Smooth muscle cell (in vitro differentiated cells): Measurements from ENCODE around the gene MGA. TPM values are rescaled to one million over a fixed set of nuclear protein-coding genes. Genes with fewer than 3 reads are reported as not detected.

Experiments used
- DNase-seq: peaks from one replicate; lab custom pipeline; 2025; ENCODE audit not compliant: unreplicated experiment; lab: John Stamatoyannopoulos, UW
- H2AFZ ChIP-seq: fragments of 200-600 bp; sonication (generic); 2 replicates; pipeline ENCODE4 v1.6.0; 2016; ENCODE audit warnings: antibody characterized with exemption, low read depth, mild to moderate bottlenecking
- H3F3A ChIP-seq: fragments of 200-600 bp; sonication (generic); 2 replicates; pipeline ENCODE4 v1.6.0; 2017; ENCODE audit warnings: antibody characterized with exemption, low read depth
- H3K27ac ChIP-seq: fragments of 200-600 bp; sonication (generic); 2 replicates; pipeline ENCODE4 v1.5.1; 2016; ENCODE audit warnings: low read depth, mild to moderate bottlenecking
- H3K27me3 ChIP-seq: fragments of 200-600 bp; sonication (generic); 2 replicates; pipeline ENCODE4 v1.6.1; 2016; ENCODE audit warnings: low read depth, mild to moderate bottlenecking
- H3K36me3 ChIP-seq: fragments of 200-600 bp; sonication (generic); 2 replicates; pipeline ENCODE4 v1.5.1; 2016; ENCODE audit warnings: low read depth
- H3K4me1 ChIP-seq: fragments of 200-600 bp; sonication (generic); 2 replicates; pipeline ENCODE4 v1.5.1; 2016; ENCODE audit warnings: low read depth
- H3K4me2 ChIP-seq: fragments of 200-600 bp; sonication (generic); 2 replicates; pipeline ENCODE4 v1.6.0; 2016; ENCODE audit warnings: mild to moderate bottlenecking
- H3K4me3 ChIP-seq: fragments of 200-600 bp; sonication (generic); 2 replicates; pipeline ENCODE4 v1.5.1; 2016; ENCODE audit warnings: mild to moderate bottlenecking
- H3K79me2 ChIP-seq: fragments of 200-600 bp; sonication (generic); 2 replicates; pipeline ENCODE4 v1.6.0; 2016; ENCODE audit warnings: low read depth, mild to moderate bottlenecking
- H3K9ac ChIP-seq: fragments of 200-600 bp; sonication (generic); 2 replicates; pipeline ENCODE4 v1.6.0; 2016; ENCODE audit warnings: low read depth
- H3K9me3 ChIP-seq: fragments of 200-600 bp; sonication (generic); replicated peaks from 2 replicates; pipeline ENCODE4 v1.5.1; 2016; ENCODE audit warnings: low read depth
- H4K20me1 ChIP-seq: fragments of 200-600 bp; sonication (generic); 2 replicates; pipeline ENCODE4 v1.6.0; 2016; ENCODE audit warnings: low read depth
- WGBS: methylation state at CpG from one replicate; pipeline ENCODE4 v1.1.7; 2016; ENCODE audit warnings: low lambda C conversion rate; 5-methylcytosine and 5-hydroxymethylcytosine counted together
- polyA plus RNA-seq: library from polyadenylated mRNA; unstranded; fragments of >200 nt; fragmentation: Nextera tagmentation; extraction: Ambion mirVana; gene quantifications from 2 replicates; pipeline ENCODE4 v1.2.1, GENCODE V29; 2016
- total RNA-seq: library from RNA; depleted of rRNA; stranded (reverse); fragments of >200 nt; gene quantifications from 2 replicates; pipeline ENCODE4 v1.2.3, GENCODE V29; 2014
- TF ChIP-seq, protein P1 (sequence below): fragments of 200-600 bp; sonication (generic); IDR thresholded peaks from 2 replicates; pipeline ENCODE4 v1.5.1; 2017; ENCODE audit warnings: borderline replicate concordance, mild to moderate bottlenecking, antibody characterized with exemption; ENCODE audit not compliant: insufficient read depth, poor library complexity, severe bottlenecking

MGA gene
- total and polyA plus RNA-seq, 2 experiments from 2014 or later: 5.5 to 52.9 TPM

GRCh38 chr15:41804361-41804760, 144.2 kb downstream of the MGA start:
- Histone ChIP-seq H3K9ac (no peak overlapping the region), H2AFZ (no peak overlapping the region), H3K9me3 (no peaks in the 10 kb centered on the region), H3F3A (no peaks in the 10 kb centered on the region), H4K20me1 (peaks cover 11% of the 10 kb centered on the region), H3K36me3 (no peaks in the 10 kb centered on the region), H3K4me2 (no peak overlapping the region), H3K27ac (peak overlapping the region; percentile 72), H3K4me3 (no peak overlapping the region), H3K79me2 (peaks cover 6% of the 10 kb centered on the region), H3K4me1 (no peaks in the 10 kb centered on the region), H3K27me3 (no peaks in the 10 kb centered on the region)
- TF ChIP-seq, protein P1, sequence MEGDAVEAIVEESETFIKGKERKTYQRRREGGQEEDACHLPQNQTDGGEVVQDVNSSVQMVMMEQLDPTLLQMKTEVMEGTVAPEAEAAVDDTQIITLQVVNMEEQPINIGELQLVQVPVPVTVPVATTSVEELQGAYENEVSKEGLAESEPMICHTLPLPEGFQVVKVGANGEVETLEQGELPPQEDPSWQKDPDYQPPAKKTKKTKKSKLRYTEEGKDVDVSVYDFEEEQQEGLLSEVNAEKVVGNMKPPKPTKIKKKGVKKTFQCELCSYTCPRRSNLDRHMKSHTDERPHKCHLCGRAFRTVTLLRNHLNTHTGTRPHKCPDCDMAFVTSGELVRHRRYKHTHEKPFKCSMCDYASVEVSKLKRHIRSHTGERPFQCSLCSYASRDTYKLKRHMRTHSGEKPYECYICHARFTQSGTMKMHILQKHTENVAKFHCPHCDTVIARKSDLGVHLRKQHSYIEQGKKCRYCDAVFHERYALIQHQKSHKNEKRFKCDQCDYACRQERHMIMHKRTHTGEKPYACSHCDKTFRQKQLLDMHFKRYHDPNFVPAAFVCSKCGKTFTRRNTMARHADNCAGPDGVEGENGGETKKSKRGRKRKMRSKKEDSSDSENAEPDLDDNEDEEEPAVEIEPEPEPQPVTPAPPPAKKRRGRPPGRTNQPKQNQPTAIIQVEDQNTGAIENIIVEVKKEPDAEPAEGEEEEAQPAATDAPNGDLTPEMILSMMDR: no peak
- WGBS: 86% methylated on average over 2 of the region's 2 CpGs
- no peak for DNase-seq

DNA sequence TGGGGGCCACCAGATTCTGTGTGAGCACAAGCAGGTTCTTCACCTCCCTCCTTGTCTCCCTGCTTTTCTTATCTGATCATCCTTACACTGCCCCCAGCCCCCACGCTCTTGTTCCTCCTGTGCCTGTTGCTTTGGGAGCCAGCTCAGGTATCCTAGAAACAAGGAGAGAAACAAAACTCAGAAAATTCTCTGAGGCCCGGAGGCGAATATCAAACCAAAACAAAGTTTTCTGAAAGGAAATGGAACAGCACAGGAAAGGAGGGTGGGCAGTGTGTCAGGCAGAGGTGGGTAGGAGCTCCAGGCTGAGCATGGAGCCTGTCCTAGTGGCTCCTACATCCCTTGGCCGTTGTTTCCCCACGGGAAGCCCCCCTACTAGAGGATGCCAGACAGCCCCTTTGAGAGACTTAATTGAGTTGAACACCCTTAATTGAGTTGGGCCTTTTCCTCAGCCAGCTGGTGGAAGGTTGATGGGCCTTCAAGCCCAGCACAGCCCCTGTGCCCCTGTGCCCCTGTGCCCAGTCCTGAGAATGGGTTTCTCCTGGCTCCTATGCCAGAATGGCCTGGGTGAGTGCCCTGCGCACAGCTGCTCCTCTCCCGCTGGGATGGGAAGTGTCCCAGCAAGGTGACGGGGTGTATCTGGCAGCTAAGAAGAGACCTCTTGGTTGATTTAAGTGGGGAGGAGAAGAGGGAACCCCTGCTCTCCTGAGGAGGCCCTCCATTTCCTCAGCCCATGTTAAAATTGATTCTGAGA, 144.9 kb downstream of the MGA start:
- H3K36me3 ChIP-seq: no peaks in the 10 kb centered on the region
- H3K4me2 ChIP-seq: no peak overlapping the region
- H3K4me3 ChIP-seq: no peak overlapping the region
- TF ChIP-seq, protein P1: no peak
- H3K9me3 ChIP-seq: no peaks in the 10 kb centered on the region
- no peaks in the 10 kb centered on the region for H3K27me3 ChIP-seq
- H3K4me1 ChIP-seq: no peaks in the 10 kb centered on the region
- H3F3A ChIP-seq: no peaks in the 10 kb centered on the region
- DNase-seq: no peak
- peak overlapping the region; percentile 72 for H3K27ac ChIP-seq
- peaks cover 6% of the 10 kb centered on the region for H3K79me2 ChIP-seq
- WGBS: 91% methylated on average over 8 of the region's 8 CpGs
- no peak overlapping the region for H3K9ac ChIP-seq
- no peak overlapping the region for H2AFZ ChIP-seq
- H4K20me1 ChIP-seq: peaks cover 10% of the 10 kb centered on the region

DNA sequence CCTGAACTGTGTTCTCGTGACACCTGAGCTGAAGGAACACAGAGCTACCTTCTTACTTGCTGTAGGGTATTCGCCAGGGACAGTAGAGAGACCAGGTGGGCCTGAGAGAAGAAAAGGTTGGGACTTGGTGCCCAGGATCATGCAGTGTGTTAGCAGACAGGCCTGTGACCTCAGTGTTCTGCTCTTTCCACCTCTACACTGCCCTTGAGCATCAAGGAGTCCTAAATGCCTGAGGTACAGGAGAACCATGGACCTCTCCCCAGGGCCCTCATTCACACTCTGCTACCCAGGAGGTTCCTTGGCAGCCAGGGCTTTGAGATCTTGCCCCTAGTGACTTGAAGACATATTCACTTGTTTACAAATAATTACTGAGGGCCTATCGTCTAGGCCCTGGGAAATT, 145.5 kb downstream of the MGA start:
- Histone ChIP-seq H3K36me3 (no peaks in the 10 kb centered on the region), H3K4me1 (no peaks in the 10 kb centered on the region), H3F3A (no peaks in the 10 kb centered on the region), H3K79me2 (peaks cover 6% of the 10 kb centered on the region), H2AFZ (no peak overlapping the region), H3K4me3 (no peak overlapping the region), H3K9ac (no peak overlapping the region), H3K4me2 (no peak overlapping the region), H3K27ac (peak overlapping the region; percentile 72), H3K9me3 (no peaks in the 10 kb centered on the region), H4K20me1 (peaks cover 10% of the 10 kb centered on the region), H3K27me3 (no peaks in the 10 kb centered on the region)
- WGBS: 79% methylated on average over 3 of the region's 3 CpGs
- TF ChIP-seq, protein P1: no peak
- no peak for DNase-seq
